ENCODE measurements around the gene TRMT11.
"Not testable (repeated sequence)": the region's sequence is repeated elsewhere in the genome, so short reads cannot be mapped to it uniquely, and the experiment has no call there.

Gene TRMT11

GRCh38 chr6:126048635-126049034 lies 62.3 kb downstream of the TRMT11 start:
- no peak for DNase-seq

DNA sequence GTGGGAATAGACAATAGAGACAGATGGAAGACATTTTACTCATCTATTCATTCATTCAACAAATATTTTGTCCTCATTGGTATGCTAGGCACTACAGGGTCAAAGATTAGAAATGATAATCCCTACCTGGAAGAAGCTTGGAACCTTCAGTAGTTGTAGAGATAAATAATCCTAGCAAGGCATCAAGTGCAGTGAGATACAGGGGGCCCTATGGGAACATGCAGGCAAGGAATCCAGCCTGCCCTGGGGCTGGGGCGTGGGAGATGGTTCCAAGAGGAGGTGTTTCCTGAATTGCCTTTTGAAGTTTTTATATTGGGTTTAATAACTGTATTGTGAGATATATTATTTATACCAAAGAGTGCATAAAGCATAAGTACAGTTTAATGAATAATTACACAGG lies 64.5 kb downstream of the TRMT11 start:
- DNase-seq = no peak

DNA sequence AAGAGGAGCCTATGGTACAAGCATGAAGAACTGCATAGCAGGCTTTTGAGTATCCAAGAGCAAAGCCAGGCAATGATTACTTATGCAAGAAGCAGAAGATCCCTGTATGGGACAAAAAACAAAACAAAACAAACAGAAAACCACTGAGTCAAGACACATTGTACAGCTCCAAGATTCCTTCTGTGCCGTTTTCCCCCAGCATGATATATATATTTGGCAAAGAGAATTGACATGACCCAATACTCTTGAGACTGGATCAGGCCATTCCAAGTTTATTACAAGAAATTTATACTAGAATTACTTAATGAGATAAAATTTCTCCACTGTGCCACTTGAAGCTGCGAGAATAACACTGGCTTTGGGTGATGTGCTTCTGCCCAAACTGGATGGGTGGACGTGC lies 65.5 kb downstream of the TRMT11 start:
- no peak for DNase-seq

DNA sequence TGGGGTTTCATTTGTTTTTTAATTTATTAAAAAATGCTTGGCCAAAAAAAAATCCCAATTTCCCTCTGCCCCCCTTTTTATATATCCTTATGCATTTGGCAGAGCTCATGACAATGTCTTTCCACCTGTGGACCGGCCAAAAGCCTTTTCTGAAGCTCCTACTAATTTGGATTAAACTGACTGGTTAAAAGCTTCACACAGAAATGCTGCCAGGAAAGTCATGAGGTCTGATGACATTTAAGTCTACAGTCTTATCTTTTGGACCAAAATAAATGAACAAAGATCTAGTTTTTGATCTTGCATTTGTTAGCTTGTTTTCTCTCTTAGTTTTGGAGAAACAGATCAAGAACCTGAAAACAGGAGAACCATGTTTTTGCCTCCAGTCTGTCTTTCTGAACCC lies 66.1 kb downstream of the TRMT11 start:
- no peak for DNase-seq

- DNase-seq = no peak
Observed at GRCh38 chr6:126054258-126054702, 67.9 kb downstream of the TRMT11 start.

- DNase-seq = no peak
Observed at GRCh38 chr6:126054802-126055201, 68.5 kb downstream of the TRMT11 start.

DNA sequence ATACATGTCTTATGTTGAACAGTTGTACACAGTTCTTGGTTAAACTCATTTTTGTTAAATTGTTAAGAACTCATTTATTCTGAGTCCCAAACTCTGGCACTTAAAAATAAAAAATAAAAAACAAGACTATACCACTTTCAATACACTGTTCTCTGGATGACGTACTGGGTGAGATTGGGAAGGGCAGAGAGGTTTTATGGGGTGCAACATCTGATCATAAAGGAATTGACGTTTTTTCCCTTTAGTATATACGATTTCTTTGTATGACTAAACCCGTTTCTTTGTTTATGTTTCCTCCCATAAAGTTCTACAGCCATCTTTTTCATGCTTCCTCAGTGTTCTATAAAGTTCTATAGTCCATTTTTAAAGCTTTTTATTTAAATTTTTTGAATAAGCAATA lies 69.1 kb downstream of the TRMT11 start:
- no peak for DNase-seq

DNA sequence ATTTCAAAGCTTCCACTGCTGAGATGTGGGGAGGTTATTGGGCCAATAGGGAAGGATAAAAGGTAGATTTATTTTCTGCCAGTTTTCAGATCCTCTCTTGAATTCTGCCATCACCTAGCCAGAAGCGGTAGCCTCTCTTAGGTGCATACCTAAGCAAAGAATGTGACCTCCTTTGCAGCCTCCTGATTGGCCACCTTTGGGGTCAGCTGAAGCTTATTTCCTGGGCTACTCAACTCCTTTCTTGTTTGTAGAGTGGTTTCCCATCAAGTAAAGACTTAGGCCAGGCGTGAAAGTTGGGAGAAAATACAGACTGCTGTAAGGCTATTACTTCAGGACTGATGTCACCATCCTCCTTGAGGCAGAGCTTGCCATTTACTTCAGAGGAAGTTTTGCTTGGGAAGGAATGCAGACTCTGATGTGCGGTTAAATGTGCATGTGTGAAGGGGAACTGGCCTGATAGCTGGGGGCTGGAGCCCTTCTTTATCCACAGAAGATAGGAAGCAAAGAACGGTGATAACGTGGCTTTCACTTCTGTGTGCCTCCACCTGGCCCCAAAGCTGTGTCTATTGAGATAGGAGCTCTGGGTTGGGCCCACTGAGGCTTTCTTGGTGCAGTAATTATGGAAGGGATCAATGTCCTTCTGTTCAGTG lies 70.1 kb downstream of the TRMT11 start:
- no peak for DNase-seq

- not testable (repeated sequence) for DNase-seq
Observed at GRCh38 chr6:126058085-126058484, 71.7 kb downstream of the TRMT11 start.

- DNase-seq = no peak
Observed at GRCh38 chr6:126060400-126060799, 74.1 kb downstream of the TRMT11 start.

DNA sequence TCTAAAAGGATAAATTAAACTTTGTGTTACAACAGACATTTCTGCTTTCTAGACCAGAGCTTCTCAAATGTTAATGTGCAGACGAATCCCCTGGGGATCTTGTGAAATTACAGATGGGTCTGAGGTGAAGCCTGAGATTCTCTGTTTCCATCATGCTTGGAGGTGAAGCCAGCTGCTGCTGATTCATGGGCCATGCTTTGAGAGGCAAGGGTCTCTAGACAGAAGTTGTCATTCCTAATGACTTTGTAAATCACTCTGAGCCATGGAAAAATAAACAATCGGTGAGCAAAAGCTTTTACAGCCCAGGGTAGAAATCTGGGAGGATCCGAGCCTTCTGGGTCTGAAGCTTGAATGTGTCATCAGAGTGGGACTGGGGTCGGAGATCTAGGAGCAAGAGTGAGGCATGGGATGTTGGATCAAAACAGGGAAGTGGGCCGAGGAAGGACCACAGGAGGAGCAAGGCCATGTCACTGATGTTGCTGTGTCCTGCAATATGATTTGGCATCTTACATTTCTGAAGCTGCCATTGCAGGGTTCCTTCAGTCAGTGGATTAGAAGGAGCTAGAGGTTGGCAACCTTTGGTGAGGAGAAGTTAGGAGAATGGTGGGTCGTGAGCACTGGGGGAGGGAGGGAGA lies 77.3 kb downstream of the TRMT11 start:
- DNase-seq = no peak

- no peak for DNase-seq
Observed at GRCh38 chr6:126064257-126064747, 78.0 kb downstream of the TRMT11 start.

GRCh38 chr6:126064748-126065401 lies 78.5 kb downstream of the TRMT11 start:
- DNase-seq = no peak

DNA sequence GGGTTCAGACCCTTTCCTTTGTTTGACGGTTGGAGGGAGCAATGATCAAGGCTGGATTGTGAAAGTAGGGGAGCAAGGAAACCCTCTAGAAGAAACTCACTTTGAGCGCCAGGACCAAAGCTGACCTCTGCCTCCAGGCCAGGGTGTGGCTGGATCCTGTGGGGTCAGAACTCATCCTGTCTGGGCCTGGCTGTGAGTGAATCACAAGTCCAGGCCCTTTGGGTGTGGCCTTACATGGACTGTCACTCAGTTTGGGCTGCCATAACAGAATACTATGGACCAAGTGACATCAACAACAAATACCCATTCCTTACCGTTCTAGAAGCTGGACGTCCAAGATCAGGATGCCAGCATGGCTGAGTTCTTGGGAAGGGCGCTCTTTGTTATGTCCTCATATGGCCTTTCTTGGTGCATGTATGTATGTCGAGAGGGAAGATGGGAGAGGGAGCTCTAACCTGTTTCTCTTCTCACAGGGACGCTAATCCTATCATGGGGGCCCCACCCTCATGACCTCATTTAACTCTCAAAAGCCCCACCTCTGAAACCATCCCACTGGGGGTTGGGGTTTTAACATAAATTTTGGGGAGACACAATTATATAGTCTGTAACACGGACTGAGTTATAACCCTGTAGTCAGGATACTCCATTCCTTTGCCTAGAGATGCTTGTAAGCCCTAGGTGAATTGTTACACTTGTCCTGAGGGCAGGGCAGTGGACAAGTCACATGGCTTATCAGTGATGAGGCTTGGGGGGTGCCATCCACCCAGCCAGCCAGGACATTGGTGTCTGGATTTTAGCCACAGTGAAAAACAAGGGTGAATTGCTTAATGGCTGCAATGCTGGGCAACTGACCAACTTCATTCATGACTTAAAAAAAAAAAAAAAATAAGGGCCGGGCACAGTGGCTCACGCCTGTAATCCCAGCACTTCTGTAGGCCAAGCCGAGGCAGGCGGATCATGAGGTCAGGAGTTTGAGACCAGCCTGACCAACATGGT lies 80.0 kb downstream of the TRMT11 start:
- no peak for DNase-seq

DNA sequence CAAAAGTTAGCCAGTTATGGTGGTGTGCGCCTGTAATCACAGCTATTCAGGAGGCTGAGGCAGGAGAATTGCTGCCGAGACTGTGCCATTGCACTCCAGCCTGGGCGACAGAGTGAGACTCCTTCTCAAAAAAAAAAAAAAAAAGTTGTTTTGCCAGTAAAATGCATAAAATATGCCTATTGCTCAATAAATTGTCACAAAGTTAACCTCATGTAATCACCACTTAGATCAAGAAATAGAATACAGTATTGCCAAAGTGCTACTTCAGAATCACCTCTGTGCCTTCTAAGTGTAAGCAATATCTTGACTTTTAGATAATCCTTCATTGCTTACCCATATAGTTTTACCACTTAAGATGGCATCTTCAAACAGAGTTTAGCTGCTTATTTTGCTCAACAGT lies 80.7 kb downstream of the TRMT11 start:
- no peak for DNase-seq

DNA sequence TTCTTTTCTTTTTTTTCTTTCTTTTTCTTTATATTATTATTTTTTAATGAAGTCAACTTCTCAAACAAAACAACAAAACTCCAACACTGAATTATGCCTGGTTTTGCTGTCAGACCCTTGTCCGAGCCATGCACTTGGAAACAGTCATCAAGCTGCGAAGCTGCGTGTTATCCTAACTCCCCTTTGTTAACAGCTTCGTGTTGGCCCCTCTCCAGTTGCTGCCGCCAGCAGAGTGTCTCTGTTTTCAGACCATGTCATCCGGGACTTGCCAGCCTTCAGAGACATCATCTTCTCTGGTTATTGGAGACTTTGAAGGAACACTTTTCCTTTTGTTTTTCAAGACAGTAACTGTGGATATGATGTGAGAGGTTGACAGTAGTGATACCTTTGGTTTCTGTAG lies 83.1 kb downstream of the TRMT11 start:
- no peak for DNase-seq

DNA sequence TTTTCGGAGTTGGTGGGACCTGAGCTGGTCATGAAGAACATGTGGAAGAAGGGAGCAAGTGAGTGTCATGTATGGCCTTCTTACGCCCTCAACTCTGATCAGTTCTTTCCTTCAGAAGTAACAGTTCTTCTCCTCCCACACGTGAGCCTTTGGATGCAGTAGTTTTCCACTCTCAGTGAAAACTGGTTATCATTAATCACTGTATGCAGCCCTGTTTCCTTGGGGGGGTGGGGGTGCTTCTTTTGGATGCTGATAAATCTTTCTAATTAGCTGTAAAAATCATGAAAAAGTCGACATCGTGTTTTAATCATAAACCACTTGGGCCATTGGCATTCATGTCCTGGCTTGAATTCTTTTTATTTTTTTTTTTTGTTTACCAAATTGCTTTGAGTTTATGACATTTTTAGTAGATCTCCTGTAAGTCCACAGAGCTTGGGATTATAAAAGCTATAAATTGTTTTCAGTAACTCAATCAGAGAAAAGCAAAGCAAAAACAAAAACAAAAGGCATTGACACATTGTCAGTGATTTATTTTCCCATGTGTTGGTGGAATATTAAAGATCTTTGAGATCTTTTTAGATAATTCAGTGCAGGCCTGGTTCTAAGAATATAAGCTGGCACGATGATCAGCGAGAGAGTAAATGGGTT lies 84.8 kb downstream of the TRMT11 start:
- DNase-seq = no peak

DNA sequence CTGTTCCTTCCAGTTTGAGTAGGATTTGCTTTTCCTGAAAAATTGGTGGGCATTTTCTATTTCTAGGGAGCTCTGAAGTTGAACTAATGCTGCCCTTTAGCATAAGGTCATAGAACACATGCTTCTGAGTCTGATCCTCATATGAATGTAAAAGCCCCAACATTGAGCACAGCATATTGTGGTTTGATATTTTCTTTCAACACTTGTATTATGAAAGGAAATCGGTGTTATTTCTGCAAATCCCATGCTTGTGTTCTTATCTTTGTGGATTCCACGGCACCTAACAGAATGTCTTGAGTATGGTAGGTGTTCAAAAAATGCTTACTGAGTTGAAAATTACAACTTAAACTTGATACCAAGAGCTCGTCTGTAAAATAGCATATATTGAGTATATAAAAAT lies 85.8 kb downstream of the TRMT11 start:
- DNase-seq = no peak

DNA sequence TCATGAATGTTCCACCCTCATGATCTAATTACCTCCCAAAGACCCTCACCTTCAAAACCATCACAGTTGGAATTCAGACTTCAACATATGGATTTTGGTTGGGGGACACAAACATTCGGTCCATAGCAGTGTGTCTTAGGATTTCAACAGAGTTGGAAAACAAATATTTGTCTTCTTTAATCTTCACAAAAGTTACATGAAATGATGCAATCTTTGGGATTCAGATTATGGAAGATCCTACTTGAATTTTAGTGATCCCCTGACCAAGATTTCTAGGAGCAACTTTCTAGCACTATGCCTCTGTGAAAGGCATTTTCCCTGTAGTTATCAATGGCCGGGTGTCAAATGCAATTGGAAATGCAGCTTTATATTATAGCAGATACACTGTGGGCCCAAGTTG lies 86.5 kb downstream of the TRMT11 start:
- no peak for DNase-seq

DNA sequence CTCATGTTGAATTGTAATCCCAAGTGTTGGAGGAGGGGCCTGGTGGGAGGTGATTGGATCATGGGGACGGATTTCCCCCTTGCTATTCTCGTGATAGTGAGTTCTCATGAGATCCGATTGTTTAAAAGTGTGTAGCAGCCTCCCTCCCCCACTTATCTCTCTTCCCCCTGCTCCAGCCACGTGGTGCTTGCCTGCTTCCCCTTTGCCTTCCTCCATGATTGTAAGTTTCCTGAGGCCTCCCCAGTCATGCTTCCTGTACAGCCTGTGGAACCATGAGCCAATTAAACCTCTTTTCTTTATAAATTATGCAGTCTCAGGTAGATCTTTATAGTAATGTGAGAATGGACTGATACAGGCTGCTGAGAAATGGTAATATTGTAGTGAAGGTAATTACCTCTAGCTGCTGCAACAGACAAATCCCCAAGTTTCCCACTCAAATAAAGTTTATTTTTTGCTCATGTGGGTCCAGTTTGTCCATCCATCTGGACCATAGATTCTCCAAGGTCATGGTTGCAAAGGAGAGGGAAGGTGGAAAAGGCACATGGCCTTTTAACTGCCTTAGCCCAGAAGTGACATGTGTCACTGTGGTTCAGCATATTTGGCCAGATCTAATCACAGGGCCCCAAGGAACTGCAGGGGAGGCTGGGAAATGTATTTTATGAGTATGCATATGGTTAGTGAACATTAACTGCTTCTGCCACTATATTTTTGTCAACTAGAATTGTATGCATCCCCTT lies 89.2 kb downstream of the TRMT11 start:
- DNase-seq = no peak

GRCh38 chr6:126076992-126077664 lies 90.8 kb downstream of the TRMT11 start:
- no peak for DNase-seq

Data from DMS79 treated with DMSO at 0.1 percent for 48 hours (cell line).